Hematopoietic multipotent progenitor cell treated with erythropoietin and hydrocortisone succinate and interleukin-3 and kit ligand, for 15 days (in vitro differentiated cells): ENCODE results near the gene SHQ1.

ENCODE experiments used
- DNase-seq: peaks from one replicate; pipeline ENCODE4 v3.0.0-alpha.2; 2015; ENCODE audit warnings: low spot score

Gene SHQ1

DNA sequence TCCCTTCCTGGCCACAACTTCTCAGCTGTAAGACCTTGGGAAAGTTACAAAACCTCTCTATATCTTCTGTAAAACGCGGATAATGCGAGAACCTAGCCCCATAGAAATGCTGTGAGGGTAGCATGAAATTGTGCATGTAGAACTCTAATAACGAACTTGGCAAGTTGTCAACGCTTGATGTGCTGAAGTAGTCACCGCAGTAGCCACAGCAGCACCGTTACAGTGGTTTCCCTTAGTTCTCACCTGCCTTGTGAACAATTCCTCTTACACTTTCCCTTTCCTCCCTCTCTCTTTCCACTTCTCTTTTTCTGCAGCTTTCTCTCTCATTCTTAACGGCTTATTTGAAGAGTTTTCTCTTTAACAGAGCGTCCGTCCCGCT is 447 bp upstream of the SHQ1 start:
- no peak for DNase-seq

DNA sequence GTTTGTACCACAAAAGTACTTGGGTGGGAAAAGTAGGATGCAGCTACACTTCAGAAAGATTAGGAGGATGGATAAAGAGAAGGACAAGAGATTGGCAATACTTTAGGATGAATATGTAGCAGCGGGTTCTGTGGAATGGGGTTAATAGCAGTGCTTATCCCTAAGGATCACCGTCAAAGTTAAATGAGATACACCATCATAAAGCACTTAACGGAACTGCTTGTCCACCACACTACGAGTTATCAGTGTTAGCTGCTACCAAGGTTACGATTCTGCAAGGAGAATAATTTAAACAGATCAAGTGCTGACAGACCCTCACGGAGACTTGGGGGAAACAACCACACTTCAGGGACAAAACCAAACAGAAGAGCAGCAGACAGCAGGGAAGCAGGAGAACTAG is 963 bp downstream of the SHQ1 start:
- DNase-seq = no peak

DNA sequence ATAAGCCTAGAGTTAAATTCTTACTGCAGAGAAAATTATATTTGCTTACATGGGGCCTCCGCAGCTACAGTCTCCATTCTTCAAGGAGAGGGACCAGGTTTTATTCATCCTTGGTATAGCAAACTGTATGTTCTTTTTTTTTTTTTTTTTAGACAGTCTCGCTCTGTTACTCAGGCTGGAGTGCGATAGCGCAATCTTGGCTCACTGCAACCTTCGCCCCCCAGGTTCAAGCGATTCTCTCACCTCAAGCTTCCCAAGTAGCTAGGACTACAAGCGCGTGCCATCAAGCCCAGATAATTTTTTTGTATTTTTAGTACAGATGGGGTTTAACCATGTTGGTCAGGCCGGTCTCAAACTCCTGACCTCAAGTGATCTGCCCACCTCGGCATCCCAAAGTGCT is 2.1 kb downstream of the SHQ1 start:
- no peak for DNase-seq

DNA sequence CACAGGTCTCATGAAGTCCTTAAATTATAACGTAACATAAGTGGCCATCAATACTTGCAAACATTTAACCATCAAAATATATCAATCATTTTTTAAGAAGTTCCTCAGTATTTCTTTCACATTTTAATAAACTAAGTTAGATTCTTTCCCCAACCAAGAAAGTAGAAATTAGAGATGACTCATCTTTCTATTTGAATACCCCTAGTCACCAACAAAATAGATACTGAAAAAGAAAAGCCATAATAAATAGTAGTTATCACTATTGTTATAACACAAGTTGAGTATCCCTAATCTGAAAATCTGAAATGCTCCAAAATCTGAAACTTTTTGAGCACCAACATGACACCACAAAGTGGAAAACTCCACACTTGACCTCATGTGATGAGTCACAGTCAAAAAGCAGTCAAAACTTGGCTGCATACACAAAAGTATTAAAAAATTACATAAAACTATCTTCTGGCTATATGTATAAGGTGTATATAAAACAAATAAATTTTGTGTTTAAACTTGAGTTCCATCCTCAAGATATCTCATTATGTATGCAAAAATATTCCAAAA is 3.7 kb downstream of the SHQ1 start:
- no peak for DNase-seq

DNA sequence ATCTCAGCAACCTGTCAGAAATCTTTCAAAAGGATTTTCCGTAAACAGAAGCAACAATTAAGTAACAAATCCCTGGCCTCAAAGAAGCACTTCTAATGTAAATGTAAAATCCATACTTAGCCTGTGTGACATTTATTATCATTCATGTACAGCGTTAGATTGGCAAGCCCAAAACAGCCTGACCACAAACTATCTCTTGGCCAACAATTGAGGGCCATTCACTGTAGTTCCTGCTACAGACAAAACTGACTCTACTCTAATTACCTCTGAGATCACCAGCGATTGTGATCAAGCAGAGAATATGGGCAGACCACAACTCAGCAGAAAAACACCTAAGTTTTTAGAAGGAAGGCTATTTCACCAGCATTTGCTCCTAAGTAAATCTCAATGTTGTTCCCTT is 9.2 kb downstream of the SHQ1 start:
- no peak for DNase-seq

- DNase-seq = no peak
These were observed 11.3 kb downstream of the SHQ1 start for GRCh38 chr3:72836923-72837322.

DNA sequence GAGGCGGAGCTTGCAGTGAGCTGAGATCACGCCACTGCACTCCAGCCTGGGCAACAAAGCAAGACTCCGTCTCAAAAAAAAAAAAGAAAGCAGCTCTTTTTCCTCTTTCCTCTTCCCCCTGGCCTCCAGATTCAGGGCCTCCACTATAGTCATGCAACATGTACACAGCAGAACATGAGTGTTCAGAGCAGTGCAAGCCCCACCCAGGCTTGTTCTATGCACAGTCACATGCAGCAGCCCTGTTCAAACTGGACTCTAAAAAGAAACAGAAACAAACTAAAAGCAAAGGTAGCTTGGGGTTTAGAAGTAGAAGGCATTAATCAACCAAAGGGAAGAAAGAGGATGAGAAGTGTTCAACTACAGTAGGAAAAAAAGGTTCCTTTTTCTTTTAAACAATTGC is 11.8 kb downstream of the SHQ1 start:
- no peak for DNase-seq

GRCh38 chr3:72830452-72831223 is 17.6 kb downstream of the SHQ1 start:
- no peak for DNase-seq

- no peak for DNase-seq
These were observed 18.5 kb downstream of the SHQ1 start for GRCh38 chr3:72829701-72830100.

DNA sequence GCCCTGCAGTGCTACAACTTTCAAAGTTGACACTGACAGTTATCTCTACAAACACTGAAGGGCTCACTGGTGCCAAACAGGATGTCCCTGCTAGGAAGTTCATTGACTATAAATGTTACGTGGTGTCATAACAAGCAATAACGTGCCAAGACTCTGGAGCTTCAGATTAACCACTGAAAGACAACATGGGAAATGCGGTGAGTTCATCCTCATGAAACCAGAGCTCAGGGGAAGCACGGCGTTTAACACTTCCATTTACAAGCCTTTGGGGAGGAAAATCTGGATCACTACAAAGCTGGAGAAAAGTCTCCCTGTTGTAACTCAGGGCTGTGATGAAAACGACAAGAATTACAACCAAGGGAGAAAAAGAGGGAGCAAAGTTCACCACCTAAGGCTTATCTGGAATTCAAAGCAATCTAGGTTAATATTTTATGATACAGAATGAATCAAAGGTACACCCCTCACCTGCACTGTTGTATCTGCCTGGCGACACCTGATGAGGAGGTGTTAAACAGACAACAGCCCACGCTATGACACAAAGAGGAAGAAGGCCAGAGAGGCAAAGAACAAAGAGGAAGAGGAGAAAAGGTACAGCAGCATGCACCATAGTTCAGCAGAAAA is 27.0 kb downstream of the SHQ1 start:
- DNase-seq = no peak

GRCh38 chr3:72820415-72820814 is 27.8 kb downstream of the SHQ1 start:
- DNase-seq = no peak

- DNase-seq = no peak
These were observed 29.3 kb downstream of the SHQ1 start for GRCh38 chr3:72818905-72819304.

DNA sequence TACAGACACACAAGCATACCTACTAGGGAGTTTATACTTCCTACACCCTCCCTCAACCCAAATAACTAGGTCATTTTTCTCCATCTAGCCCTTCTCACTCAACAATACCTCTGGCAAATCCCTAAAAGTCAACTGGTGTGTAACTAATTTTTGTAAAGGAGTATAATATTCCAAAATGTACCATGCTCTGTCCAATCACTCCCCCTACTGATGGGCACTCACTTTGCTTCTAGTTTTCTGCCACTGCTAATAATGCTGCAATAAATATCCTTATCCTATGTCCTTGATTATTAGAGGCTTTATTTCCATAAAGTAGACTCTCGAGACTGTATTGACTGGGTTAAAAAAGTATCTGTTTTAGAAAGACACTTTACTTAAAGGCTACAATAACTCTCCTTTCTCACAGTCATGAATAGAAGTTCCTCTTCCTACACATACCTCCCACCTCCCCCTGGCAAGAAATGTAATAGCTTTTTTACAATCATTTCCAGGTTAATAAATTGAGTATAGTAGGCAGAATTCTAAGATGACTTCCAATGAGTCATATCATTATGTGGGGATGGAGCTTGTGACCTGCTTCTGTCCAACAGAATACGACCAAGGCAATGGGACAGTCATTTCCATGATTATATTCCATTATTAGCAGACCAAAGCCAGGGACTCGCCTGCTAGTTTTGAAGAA is 30.0 kb downstream of the SHQ1 start:
- no peak for DNase-seq

DNA sequence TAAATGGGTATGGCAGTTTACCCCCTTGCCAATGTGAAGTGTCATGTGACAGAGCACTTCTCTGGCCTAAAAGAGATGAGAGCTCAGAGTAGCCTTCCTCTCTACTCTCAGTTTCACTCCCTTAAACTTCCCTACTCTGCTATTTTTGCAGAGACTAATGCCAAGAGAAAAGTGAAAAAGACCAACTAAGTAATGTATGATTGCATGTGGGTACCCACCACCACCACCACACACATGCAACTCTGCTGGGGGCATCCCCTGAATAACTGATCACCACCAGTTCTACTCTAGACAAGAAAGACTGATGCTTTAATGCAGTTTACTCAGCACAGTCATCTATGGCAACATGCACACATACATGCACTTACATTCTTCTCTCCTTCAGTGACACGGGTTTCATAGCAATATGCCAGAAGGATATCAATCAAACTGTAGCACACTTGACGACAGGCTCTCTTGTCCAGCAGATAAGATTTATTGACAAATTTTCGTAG is 31.3 kb downstream of the SHQ1 start:
- no peak for DNase-seq

- DNase-seq = no peak
These were observed 33.9 kb downstream of the SHQ1 start for GRCh38 chr3:72814308-72814707.

DNA sequence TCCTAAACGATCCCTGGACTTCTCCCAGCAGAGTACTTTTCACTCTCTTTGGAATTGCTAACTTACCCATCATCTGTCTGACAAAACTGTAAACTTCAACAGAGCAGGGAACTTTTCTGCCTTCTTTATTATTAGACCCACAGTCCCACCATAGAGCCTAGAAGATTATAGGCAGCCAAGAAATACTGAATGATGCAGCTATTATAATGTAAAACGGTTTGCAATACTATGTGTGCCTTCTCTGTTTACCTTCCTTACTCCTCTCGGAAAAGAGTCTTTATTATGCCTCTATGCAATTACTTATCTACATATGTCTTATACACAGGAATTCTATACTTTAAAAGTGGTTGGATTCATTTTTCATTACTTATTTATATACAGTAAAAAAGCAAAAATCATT is 36.0 kb downstream of the SHQ1 start:
- no peak for DNase-seq

DNA sequence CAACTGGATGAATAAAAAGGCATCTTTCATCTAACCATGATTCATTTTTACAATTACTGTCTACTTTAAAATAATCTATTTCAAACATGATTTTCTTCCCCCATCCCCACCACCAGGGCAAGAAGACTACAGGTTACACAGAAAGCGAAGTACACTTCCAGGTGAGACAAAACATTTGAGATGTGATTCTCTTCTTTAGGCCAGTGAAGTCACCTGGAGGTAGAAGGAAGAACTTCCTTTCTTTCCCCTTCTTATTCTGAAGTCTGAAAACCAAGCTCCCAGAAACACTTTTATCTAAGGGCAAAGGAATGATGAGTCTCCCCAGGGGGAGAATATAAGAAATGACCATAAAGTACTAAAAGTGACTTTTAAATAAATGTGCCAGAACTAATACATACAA is 36.7 kb downstream of the SHQ1 start:
- DNase-seq = no peak

DNA sequence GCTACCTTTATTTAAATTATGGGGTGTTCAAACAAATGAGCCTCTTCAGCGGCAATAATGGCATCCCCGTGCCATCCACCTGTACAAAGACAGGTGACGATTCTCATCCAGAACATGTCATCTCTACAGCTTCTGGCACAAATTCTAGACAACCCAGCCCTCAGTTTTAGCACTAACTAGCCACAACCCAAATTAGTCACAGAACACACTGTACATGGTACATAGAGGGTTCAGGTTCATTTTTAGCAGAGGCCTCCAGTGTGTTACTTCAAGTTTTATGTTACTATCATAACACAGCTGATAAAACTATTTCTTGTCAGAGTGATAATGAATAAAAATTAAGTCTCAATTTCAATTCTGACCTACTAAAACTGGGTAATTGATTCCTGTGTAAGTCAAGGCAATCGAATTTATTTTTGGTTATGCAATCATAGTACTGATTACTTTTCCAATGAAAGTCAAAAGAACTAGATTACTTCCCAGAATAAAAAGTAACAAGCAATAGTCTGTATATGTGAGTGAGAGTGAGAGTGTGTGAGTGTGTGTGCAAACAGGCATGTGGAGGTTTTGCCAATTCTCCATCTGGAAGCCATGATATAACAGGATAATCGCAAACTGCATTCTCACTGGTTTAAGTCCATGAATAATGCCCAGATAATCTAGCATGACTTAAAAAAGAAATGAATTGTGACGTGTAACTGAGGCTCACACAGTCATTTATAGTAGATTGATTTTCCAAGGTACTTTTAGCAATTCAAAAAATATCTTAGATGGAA is 37.4 kb downstream of the SHQ1 start:
- no peak for DNase-seq

GRCh38 chr3:72810063-72810462 is 38.2 kb downstream of the SHQ1 start:
- no peak for DNase-seq

- no peak for DNase-seq
These were observed 43.9 kb downstream of the SHQ1 start for GRCh38 chr3:72804361-72804760.

DNA sequence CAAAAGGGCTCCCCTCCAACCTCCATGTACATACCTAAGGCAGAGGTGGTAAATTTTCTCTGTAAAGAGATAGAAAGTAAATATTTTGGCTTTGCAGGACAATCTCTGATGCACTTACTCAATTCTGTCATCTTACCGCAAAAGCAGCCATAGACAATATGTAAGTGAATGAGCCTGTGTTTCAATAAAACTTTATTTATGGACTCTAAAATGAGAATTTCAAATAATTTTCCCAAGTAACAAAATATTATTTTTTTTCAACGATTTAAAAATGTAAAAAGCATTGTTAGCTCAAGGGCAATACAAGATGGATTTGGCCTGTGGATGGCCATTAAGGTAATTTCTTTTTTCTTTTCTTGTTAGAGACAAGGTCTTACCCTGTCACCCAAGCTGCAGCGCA is 44.7 kb downstream of the SHQ1 start:
- DNase-seq = no peak

GRCh38 chr3:72802001-72802400 is 46.2 kb downstream of the SHQ1 start:
- DNase-seq = no peak
